Ishikawa (cell line): ENCODE measurements around the gene UFSP1.

ENCODE experiments used
- EGR1 ChIP-seq: IDR thresholded peaks from 2 replicates; pipeline ENCODE4 v1.6.1; 2012
- EP300 ChIP-seq: IDR thresholded peaks from 2 replicates; pipeline ENCODE4 v1.6.1; 2012; ENCODE audit warnings: borderline replicate concordance
- FOXM1 ChIP-seq: IDR thresholded peaks from 2 replicates; pipeline ENCODE4 v1.6.1; 2012; ENCODE audit warnings: low read depth, borderline replicate concordance
- MAX ChIP-seq: IDR thresholded peaks from 2 replicates; pipeline ENCODE4 v1.6.1; 2012
- RAD21 ChIP-seq: IDR thresholded peaks from 2 replicates; pipeline ENCODE4 v1.6.1; 2012; ENCODE audit warnings: low read depth
- TAF1 ChIP-seq: IDR thresholded peaks from 2 replicates; pipeline ENCODE4 v1.6.1; 2012; ENCODE audit warnings: low read depth, mild to moderate bottlenecking
- TEAD4 ChIP-seq: IDR thresholded peaks from 2 replicates; pipeline ENCODE4 v1.6.1; 2012

GRCh38 chr7:100899432-100899831 lies 9.9 kb upstream of the UFSP1 start:
- TF ChIP-seq EP300 (no peak), EGR1 (no peak), MAX (no peak), FOXM1 (no peak), RAD21 (no peak), TEAD4 (no peak), TAF1 (no peak)
